D721Med (cell line): ENCODE results near the gene SEC63.
"Not testable (repeated sequence)": the region's sequence is repeated elsewhere in the genome, so short reads cannot be mapped to it uniquely, and the experiment has no call there.

Source experiments
- DNase-seq: peaks from one replicate; pipeline ENCODE4 v3.0.0; 2011; ENCODE audit warnings: low spot score; ENCODE audit not compliant: insufficient read length
- FAIRE-seq: peaks from 2 replicates; lab custom pipeline; 2011; peaks lifted over from hg19 to GRCh38; lab: Jason Lieb, UNC
- CTCF ChIP-seq: IDR thresholded peaks from 2 replicates; pipeline ENCODE4 v1.5.1; 2012; ENCODE audit warnings: mild to moderate bottlenecking, control low read depth; ENCODE audit not compliant: insufficient read depth; ENCODE audit errors: missing control alignments

Gene SEC63

GRCh38 chr6:107917451-107918375, 40.3 kb downstream of the SEC63 start:
- DNase-seq (no peak), FAIRE-seq (no peak)
- no peak for TF ChIP-seq CTCF

GRCh38 chr6:107916961-107917360, 41.0 kb downstream of the SEC63 start:
- not testable (repeated sequence) for DNase-seq, FAIRE-seq

GRCh38 chr6:107911692-107912091, 46.3 kb downstream of the SEC63 start:
- FAIRE-seq (no peak), DNase-seq (no peak)
- TF ChIP-seq CTCF, result no peak

- no peak for DNase-seq
- FAIRE-seq, result no peak
- TF ChIP-seq CTCF, result no peak
Measured at GRCh38 chr6:107894809-107895396, 63.1 kb downstream of the SEC63 start.

- FAIRE-seq, DNase-seq: not testable (repeated sequence)
Measured at GRCh38 chr6:107890431-107890830, 67.6 kb downstream of the SEC63 start.

GRCh38 chr6:107885950-107886349, 72.1 kb downstream of the SEC63 start:
- DNase-seq, FAIRE-seq: not testable (repeated sequence)

GRCh38 chr6:107879941-107880340, 78.1 kb downstream of the SEC63 start:
- DNase-seq, result no peak
- TF ChIP-seq CTCF, result no peak
- no peak for FAIRE-seq

- DNase-seq (no peak), FAIRE-seq (no peak)
- TF ChIP-seq CTCF, result no peak
Measured at GRCh38 chr6:107877968-107878367, 80.0 kb downstream of the SEC63 start.

- no peak for FAIRE-seq
- no peak for TF ChIP-seq CTCF
- DNase-seq, result no peak
Measured at GRCh38 chr6:107871976-107872375, 86.0 kb downstream of the SEC63 start.

- FAIRE-seq, DNase-seq: not testable (repeated sequence)
Measured at GRCh38 chr6:107871512-107871911, 86.5 kb downstream of the SEC63 start.
